ENCODE data around the gene IGSF8. TPM values are rescaled to one million over a fixed set of nuclear protein-coding genes. Genes with fewer than 3 reads are reported as not detected.

IGSF8 gene
- total and polyA plus RNA-seq, 2 experiments from 2014 or later, result 29.1 to 32.2 TPM

DNA sequence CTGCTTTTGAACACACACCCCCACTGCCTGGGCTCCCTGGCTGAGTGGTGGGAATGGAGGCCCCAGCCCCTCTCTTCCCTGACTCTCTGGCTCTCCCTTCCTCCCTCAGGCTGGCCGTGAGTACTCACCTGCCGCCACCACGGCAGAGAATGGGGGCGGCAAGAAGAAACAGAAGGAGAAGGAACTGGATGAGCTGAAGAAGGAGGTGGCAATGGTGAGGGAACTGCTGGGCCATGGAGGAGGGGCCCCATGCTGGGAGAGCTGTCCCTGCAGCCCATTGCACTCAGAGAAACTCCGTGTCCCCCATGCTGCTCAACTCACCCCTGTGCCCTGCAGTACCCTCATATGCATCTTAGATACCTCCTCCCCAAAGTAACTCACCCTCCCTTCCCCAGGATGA is 22.4 kb upstream of the IGSF8 start:
- no peaks in the 10 kb centered on the region for H3K9me3 ChIP-seq (ENCODE audit: low read depth)
- H3K27ac ChIP-seq, result no peak overlapping the region
- no peak for DNase-seq (ENCODE audit: low read depth in 1 of 2, low spot score in 1 of 2)
- no peak for TF ChIP-seq CTCF (IDR thresholded peaks at IDR 0.05; ENCODE audit: low read depth, low read length)
- peaks cover 31% of the 10 kb centered on the region for H3K4me1 ChIP-seq (ENCODE audit: low read depth)
- H3K4me3 ChIP-seq, result no peak overlapping the region
- no peaks in the 10 kb centered on the region for H3K36me3 ChIP-seq
- H3K27me3 ChIP-seq, result no peaks in the 10 kb centered on the region

GRCh38 chr1:160118928-160119327 is 20.5 kb upstream of the IGSF8 start:
- Histone ChIP-seq H3K9me3 (ENCODE audit: low read depth) (no peaks in the 10 kb centered on the region), H3K36me3 (no peaks in the 10 kb centered on the region), H3K4me1 (ENCODE audit: low read depth) (peaks cover 48% of the 10 kb centered on the region), H3K27ac (no peak overlapping the region), H3K4me3 (no peak overlapping the region), H3K27me3 (no peaks in the 10 kb centered on the region)
- no peak for DNase-seq (ENCODE audit: low read depth in 1 of 2, low spot score in 1 of 2)
- no peak for TF ChIP-seq CTCF (IDR thresholded peaks at IDR 0.05; ENCODE audit: low read depth, low read length)

DNA sequence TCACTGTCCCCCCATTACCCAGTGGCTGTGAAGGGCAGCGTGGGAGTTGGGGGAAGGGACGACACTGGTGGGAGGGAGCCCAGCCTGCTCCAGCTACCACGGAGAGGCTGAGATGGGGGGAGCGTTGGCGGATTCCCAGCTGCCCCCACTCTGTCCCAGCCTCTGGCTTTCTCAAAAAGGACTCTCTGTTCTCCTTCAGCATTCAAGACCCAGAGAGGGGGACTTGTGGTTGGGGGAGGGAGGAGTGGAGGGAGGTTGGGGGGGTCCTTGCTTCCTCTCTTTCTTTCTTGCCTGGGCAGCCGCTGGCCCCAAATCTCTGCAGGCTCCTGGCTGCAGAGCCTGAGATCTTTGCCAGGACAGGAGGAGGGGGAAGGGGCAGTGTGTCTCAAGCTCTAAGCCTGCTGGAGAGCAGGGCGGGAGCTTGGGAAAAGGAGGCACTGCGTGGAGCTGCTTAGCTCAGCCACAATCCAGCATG is 19.3 kb upstream of the IGSF8 start:
- no peak overlapping the region for H3K4me3 ChIP-seq
- H3K9me3 ChIP-seq (ENCODE audit: low read depth), result no peaks in the 10 kb centered on the region
- DNase-seq (ENCODE audit: low read depth in 1 of 2, low spot score in 1 of 2), result peak; percentile 61 to 64
- no peaks in the 10 kb centered on the region for H3K27me3 ChIP-seq
- peaks cover 49% of the 10 kb centered on the region for H3K4me1 ChIP-seq (ENCODE audit: low read depth)
- no peak overlapping the region for H3K27ac ChIP-seq
- no peak for TF ChIP-seq CTCF (IDR thresholded peaks at IDR 0.05; ENCODE audit: low read depth, low read length)
- no peaks in the 10 kb centered on the region for H3K36me3 ChIP-seq

GRCh38 chr1:160117300-160117699 is 18.9 kb upstream of the IGSF8 start:
- no peak overlapping the region for H3K27ac ChIP-seq
- H3K4me3 ChIP-seq, result no peak overlapping the region
- TF ChIP-seq CTCF (IDR thresholded peaks at IDR 0.05; ENCODE audit: low read depth, low read length), result no peak
- no peaks in the 10 kb centered on the region for H3K36me3 ChIP-seq
- no peaks in the 10 kb centered on the region for H3K9me3 ChIP-seq (ENCODE audit: low read depth)
- H3K4me1 ChIP-seq (ENCODE audit: low read depth), result peaks cover 49% of the 10 kb centered on the region
- H3K27me3 ChIP-seq, result no peaks in the 10 kb centered on the region
- DNase-seq (ENCODE audit: low read depth in 1 of 2, low spot score in 1 of 2), result no peak

DNA sequence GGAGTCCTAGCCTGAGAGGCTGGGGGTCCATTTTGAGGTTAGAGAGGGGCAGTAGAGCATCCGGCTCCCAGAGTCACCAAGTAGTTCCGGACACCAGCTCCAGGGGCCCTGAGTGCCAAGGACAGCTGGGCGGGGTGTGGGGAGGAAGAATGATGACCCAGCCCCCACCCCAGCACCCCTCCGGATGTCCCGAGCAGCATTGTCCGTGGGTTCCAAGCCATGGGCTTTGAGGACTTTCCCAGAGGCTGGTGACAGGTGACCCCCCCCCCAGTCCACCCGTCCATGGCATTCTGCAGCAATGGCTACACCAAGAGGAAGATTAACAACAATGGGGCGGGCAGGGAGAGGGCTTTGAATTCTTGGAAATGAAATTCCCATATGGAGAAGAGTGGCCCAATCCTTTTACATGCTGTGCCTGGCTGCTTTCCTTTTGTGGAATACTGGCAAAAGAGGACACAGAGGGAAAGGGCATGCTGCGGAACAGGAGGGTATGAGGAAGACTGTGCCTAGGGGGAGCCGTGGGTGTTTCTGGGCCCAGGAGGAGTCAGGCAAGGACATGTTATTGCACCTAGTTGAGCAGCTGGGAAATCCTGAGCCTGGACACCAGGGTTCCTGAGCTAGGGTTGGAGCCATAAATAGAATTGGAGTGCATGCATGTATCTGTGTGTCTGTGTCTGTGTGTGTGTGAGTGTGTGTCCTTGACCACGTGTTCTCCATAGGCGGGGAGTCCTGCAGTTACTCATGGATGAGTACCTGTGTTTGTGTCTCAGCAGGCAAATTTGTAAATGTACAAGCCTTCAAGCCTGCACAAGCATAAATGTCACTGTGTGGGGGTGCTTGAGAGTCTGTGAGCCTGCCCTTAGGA is 18.1 kb upstream of the IGSF8 start:
- peak overlapping the region; percentile 7 for H3K4me3 ChIP-seq
- peak; percentile 32 to 66 for DNase-seq (ENCODE audit: low read depth in 1 of 2, low spot score in 1 of 2)
- H3K36me3 ChIP-seq, result no peaks in the 10 kb centered on the region
- TF ChIP-seq CTCF (IDR thresholded peaks at IDR 0.05; ENCODE audit: low read depth, low read length), result no peak
- peaks cover 49% of the 10 kb centered on the region for H3K4me1 ChIP-seq (ENCODE audit: low read depth)
- H3K27me3 ChIP-seq, result no peaks in the 10 kb centered on the region
- H3K27ac ChIP-seq, result peak overlapping the region; percentile 33
- no peaks in the 10 kb centered on the region for H3K9me3 ChIP-seq (ENCODE audit: low read depth)
